K562 (cell line): ENCODE data around the gene SCUBE2.

Experiments
- BHLHE40 ChIP-seq: IDR thresholded peaks from 2 replicates; pipeline ENCODE4 v1.6.1; 2011; ENCODE audit warnings: low read length, improper control_type of control experiment
- JUND ChIP-seq, 2 experiments: IDR thresholded peaks; 2 replicates in 1 of 2; 3 replicates in 1 of 2; pipeline ENCODE4 v1.6.1; 2011; ENCODE audit warnings: borderline replicate concordance in 2 of 2, low read depth in 2 of 2, low read length in 2 of 2, improper control_type of control experiment in 1 of 2, missing biosample characterization in 1 of 2, missing genetic modification characterization in 1 of 2, missing genetic modification reagents in 1 of 2
- TF ChIP-seq, protein P1 (sequence below), 3 experiments: IDR thresholded peaks in 2 of 3; conservative IDR thresholded peaks in 1 of 3; 2 replicates each; pipeline ENCODE4 v1.5.1; 2011 to 2012; ENCODE audit warnings: low read length in 3 of 3, mild to moderate bottlenecking in 3 of 3, control low read depth in 2 of 3, improper control_type of control experiment in 1 of 3, inconsistent platforms in 1 of 3, low read depth in 1 of 3, mixed read lengths in 1 of 3, moderate library complexity in 1 of 3; ENCODE audit not compliant: insufficient read depth in 2 of 3

GRCh38 chr11:9065607-9066432 is 25.6 kb downstream of the SCUBE2 start:
- TF ChIP-seq, protein P1, sequence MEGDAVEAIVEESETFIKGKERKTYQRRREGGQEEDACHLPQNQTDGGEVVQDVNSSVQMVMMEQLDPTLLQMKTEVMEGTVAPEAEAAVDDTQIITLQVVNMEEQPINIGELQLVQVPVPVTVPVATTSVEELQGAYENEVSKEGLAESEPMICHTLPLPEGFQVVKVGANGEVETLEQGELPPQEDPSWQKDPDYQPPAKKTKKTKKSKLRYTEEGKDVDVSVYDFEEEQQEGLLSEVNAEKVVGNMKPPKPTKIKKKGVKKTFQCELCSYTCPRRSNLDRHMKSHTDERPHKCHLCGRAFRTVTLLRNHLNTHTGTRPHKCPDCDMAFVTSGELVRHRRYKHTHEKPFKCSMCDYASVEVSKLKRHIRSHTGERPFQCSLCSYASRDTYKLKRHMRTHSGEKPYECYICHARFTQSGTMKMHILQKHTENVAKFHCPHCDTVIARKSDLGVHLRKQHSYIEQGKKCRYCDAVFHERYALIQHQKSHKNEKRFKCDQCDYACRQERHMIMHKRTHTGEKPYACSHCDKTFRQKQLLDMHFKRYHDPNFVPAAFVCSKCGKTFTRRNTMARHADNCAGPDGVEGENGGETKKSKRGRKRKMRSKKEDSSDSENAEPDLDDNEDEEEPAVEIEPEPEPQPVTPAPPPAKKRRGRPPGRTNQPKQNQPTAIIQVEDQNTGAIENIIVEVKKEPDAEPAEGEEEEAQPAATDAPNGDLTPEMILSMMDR (IDR thresholded peaks at IDR 0.05 in 2 of 3, conservative IDR thresholded peaks at IDR 0.05 in 1 of 3; ENCODE audit: insufficient read depth in 2 of 3, low read depth in 1 of 3, low read length in 3 of 3), result no peak
- TF ChIP-seq JUND (IDR thresholded peaks at IDR 0.05; ENCODE audit: borderline replicate concordance, low read depth, low read length) (no peak), JUND (tag; IDR thresholded peaks at IDR 0.05; ENCODE audit: borderline replicate concordance, low read depth, low read length) (no peak), BHLHE40 (no peak)
